ENCODE results near the gene DSCAM. TPM values are rescaled to one million over a fixed set of nuclear protein-coding genes. Genes with fewer than 3 reads are reported as not detected.

Gene DSCAM
- total RNA-seq, 2 donors from 2014 or later, result not detected

DNA sequence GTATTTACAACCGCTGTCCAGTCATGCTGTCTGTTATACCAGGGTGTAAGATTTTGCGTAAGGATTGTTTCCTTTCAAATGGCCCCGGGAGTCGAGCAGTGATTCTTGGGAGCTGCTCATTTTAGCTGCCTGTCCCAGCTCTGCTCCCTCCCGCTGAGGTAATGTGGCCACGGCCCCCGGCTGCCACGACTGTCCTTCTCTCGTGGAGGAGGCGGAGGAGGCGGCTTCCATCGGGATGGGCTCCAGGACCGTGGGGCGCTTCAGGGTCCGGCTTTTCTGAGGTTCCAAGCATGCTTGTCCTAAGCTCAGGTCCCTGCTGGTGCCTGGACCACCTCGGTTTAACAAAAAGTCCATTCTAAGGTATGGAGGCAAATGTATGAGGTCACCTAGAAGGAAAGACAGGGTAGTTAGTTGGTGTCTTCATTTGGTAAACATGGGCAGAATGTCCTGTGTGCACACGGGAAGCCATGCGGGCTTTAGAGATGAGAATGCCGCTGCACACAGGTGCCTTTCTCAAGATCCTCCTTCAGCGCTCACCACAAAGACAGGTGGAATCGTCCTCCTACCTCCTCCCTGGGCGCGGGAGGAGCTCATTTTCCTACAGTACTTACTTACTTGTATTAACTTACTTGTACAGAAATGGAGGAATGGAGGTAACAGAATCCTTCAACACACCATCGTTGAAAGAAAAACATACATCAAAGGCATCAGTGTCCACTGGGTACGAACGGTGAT lies 833.8 kb downstream of the DSCAM start:
- ATAC-seq (no peak), DNase-seq (ENCODE audit: low spot score in 2 of 2) (no peak)
- Mint-ChIP-seq H3K27ac (no peak overlapping the region), H3K9me3 (peaks cover 6 to 8% of the 10 kb centered on the region in 2 donors), H3K36me3 (peaks cover 0 to 6% of the 10 kb centered on the region in 2 donors)

DNA sequence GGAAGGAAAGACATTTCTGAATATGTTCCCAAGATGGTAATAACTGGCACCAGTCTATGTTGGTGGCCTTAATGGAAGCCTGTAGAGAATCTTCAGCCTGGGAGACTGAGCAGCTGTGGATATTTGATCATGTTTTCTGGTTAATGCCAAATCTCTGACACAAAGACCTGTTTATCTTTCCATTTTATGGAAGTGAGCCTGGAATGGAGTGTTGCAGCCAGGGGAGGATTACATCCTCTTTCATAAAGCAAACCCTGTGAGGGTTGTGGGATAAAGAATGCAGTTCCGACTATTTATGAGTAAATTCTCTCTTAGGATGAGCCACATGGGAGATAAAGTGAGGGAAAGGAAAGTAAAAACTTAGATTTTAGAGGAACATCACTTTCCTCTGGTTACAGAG lies 835.6 kb downstream of the DSCAM start:
- peaks cover 0 to 6% of the 10 kb centered on the region in 2 donors for H3K36me3 Mint-ChIP-seq
- ATAC-seq, result no peak
- H3K9me3 Mint-ChIP-seq, result peaks cover 8% of the 10 kb centered on the region in 2 donors
- H3K27ac Mint-ChIP-seq, result no peak overlapping the region
- no peak for DNase-seq (ENCODE audit: low spot score in 2 of 2)

DNA sequence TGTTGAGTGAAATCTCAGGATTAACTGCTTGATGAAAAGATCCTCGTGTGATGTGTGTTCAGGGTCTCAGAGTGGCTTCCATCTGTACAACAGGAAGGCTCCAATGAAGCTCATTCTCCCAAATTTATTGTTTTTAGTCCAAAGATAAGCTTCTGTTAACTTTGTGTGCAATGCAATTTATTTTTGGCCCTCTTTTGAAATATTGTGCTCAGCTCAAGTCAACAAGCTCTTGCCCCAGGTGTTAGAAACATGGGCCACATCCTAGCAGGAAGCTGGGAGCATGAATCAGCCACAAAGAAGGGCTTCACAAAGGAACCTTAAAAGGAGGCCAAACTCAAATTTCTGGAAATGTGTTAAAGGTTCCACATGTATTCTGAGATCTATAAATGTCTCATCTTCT lies 844.0 kb downstream of the DSCAM start:
- ATAC-seq (no peak), DNase-seq (ENCODE audit: low spot score in 2 of 2) (no peak)
- no peaks in the 10 kb centered on the region for H3K36me3 Mint-ChIP-seq
- H3K27ac Mint-ChIP-seq, result no peak overlapping the region
- H3K9me3 Mint-ChIP-seq, result peaks cover 0 to 16% of the 10 kb centered on the region in 2 donors

DNA sequence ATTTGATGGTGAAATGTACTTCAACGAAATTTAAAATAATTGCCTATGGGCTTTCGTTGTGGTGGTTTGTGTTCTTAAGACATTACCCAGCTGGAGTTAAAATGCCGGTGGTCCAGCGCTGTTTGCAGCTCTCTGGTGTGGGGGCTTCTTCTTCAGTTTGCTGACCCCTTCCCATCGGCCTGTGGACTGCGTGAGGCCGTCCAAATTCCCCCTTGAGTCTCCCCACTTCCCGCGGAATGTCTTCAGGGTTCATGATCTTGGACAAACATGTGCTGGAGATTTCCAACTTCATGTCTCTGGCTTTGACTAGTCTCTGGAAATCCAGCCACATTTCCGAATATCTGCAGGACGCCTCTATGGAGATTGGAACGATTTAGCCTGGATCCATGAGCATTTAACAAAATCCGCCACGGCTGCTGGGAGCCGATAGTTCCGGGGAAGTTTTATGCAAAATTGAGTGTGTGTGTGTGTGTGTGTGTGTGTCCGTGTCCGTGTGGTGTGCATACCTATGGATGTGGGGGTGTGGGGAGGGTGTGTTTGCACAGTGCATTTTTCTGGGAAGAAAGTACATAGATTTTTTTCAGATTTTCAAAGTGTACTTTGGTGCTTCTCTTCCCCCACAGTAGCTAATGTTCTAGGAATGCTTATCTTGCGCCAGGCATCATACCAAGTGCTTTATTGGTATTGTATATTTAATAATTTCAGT lies 862.5 kb downstream of the DSCAM start:
- no peak for ATAC-seq
- no peaks in the 10 kb centered on the region for H3K36me3 Mint-ChIP-seq
- H3K27ac Mint-ChIP-seq, result no peak overlapping the region
- H3K9me3 Mint-ChIP-seq, result no peaks in the 10 kb centered on the region
- no peak for DNase-seq (ENCODE audit: low spot score in 2 of 2)

DNA sequence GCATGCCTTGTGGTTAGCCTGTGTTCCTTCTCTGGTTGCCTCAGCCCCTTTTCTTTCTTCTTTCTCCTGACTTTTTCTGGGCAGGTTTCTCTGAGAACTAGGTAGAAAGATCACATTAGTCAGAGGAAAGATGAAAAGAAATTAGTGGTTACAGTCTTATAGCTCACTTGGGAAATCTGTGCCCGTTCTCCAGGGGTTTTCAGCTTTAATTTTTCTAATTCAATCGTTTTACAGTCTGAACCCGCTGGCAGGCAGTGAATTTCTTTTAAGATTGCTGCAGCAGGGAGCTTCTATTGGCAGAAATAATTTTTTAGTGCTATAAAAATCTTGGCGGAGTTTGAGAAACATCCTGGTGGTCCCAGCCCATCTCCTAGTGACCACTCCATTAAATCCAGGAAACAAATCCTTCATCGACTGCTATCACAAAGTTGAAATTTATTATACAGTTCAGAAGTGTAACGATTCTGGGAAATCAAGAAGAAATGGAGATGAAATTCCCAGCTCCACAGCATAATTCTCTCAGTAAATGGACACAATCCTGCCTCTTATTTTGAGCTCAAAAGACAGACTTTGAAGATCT lies 866.6 kb downstream of the DSCAM start:
- Mint-ChIP-seq H3K36me3 (no peaks in the 10 kb centered on the region), H3K27ac (no peak overlapping the region), H3K9me3 (peaks cover 4 to 13% of the 10 kb centered on the region in 2 donors)
- DNase-seq (ENCODE audit: low spot score in 2 of 2), result no peak
- no peak for ATAC-seq

DNA sequence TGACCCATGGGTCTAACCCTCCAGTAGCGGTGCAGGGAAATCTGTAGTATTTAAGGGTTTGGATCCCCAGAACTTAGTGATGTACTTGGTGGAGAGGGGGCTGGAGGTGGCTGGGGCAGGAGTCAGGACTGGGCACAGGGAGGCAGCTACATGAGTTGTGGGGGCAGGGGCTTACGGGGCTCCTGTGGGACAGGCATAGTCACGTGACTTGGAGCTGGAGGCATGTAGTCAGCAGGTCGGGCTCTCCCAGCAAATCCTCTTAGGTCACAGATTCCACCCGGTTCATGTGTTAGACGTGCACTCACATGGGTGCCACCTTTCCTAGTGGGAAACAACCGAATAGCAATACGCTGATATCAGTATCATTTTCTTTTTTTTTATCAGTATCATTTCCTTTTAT lies 867.6 kb downstream of the DSCAM start:
- Mint-ChIP-seq H3K9me3 (peaks cover 4 to 13% of the 10 kb centered on the region in 2 donors), H3K36me3 (no peaks in the 10 kb centered on the region), H3K27ac (no peak overlapping the region)
- ATAC-seq (no peak), DNase-seq (ENCODE audit: low spot score in 2 of 2) (no peak)

DNA sequence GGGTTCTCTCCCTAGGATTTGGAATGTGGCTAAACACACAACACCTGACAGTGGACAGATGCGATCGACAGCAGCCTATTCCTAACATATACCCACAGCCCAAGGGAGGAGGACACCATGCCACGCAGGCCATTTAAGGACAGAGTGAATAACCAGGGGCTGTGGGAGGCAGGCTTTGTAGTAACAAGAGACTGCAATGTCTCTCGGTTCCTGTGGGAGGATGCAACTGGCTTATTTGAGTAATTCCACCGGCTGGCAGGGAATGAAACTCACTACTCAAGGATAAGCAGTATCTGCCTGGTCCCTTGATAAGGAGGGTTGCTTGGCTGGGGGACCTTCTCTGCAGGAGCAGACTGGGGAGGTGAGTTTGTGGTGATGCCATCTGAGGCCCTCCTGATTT lies 870.2 kb downstream of the DSCAM start:
- Mint-ChIP-seq H3K27ac (no peak overlapping the region), H3K36me3 (no peaks in the 10 kb centered on the region), H3K9me3 (peaks cover 4 to 13% of the 10 kb centered on the region in 2 donors)
- no peak for DNase-seq (ENCODE audit: low spot score in 2 of 2)
- ATAC-seq, result no peak

DNA sequence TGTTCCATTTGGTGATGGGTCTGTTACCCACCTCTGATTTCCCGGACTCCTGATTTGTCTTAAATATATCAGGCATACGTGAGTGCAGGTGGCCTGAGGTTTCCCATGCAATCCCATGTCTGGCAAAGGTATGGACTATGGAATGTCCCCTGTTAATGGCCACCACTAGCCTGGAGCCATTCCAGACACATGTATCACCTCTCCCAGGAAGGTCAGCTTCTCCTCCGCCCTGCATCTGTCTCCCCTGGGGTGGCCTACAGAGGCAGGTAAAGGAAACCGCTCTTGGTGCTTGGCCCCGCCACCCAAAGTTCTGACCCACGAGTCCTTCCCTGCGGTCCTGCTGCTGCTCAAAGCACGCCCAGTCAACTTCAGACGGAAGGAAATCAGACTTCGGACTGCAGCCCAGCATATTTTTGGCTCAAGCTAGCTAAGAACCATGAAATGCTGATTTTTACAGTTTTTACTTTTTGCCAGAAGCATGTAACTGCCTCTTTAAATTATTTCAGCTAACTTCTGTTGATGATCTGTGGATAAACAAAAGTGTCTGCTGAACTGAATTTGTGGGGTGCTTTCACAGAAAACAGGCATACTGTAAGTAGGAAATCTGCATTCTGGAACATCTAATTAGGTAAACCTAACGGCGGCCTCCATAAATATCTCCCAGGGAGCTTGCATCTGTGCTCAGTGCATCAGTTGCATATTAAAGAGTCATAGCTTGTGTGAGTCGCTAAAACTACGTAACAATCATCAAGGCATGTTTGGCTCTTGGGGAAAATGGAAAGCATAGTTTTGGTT lies 873.8 kb downstream of the DSCAM start:
- Mint-ChIP-seq H3K27ac (no peak overlapping the region), H3K9me3 (peaks cover 2 to 10% of the 10 kb centered on the region in 2 donors), H3K36me3 (no peaks in the 10 kb centered on the region)
- DNase-seq (ENCODE audit: low spot score in 2 of 2) (no peak), ATAC-seq (no peak)

DNA sequence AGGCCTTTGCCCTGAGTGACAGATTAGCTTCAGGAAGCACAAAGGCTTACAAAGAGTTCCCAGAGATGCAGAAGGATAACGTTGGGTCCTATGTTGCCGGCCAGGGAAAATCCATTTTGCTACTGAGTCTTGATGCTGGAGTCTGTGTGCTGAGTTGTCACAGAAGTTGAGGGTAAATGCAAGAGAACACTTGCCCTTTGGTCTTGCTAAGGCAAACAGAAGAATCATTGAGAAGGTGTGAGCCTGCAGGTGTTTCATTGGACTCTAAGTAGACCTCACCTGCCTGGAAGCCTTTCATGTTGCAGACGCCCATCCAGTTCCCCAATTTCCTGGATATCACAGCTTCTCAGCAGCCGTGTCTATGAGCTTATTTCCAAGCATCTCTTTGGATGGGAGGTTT lies 874.5 kb downstream of the DSCAM start:
- no peaks in the 10 kb centered on the region for H3K36me3 Mint-ChIP-seq
- DNase-seq (ENCODE audit: low spot score in 2 of 2) (no peak), ATAC-seq (no peak)
- H3K27ac Mint-ChIP-seq, result no peak overlapping the region
- peaks cover 0 to 7% of the 10 kb centered on the region in 2 donors for H3K9me3 Mint-ChIP-seq

DNA sequence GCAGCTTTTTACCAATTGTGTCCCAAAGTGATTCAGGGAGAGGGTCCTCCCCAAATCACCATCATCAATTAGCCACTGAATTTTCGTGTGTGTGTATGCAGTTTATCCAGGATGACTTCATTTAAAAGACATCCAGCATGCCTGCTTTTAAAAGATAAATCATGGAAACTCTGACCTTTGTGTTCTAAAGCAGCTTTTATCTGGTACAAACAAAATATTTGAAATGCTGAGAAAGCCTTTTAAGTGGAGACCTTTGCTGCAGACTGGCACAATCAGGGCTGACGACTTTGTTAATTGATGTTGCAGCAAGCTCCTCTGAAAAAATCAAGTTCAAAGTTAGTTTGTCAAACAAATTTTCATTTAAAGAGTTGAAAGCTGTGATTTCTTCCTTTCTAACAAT lies 875.0 kb downstream of the DSCAM start:
- DNase-seq (ENCODE audit: low spot score in 2 of 2) (no peak), ATAC-seq (no peak)
- no peak overlapping the region for H3K27ac Mint-ChIP-seq
- H3K9me3 Mint-ChIP-seq, result peaks cover 0 to 12% of the 10 kb centered on the region in 2 donors
- no peaks in the 10 kb centered on the region for H3K36me3 Mint-ChIP-seq

DNA sequence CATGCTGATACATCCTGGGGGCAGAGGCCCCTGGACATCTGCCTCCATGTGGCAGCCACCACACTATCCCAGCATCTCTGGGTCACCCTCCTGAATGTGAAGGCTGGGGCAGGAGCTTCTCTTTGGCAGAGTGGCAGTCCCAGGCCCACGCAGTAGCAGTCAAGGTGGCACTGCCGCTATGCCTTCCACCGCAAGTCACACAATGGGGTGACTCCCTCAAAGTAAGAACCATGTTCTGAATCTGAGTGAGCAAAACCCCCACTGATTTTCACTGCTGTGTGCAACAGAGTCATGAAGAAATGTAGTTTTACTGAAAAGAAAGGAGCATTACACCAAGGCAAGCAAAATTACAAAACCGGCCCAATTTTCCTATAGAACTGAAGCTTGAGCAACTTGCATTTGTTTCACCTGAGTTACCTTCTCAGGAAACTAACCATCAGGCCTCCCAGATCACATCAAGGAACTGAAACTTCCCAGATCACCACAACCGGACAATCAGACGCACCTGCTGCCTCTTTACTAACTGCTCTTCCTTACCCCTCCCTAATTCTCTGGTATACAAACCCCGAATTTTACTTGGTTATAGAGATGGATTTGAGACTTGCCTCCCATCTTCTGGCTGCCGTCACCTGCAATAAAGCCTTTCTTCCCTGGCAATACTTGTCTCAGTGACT lies 877.1 kb downstream of the DSCAM start:
- DNase-seq (ENCODE audit: low spot score in 2 of 2) (no peak), ATAC-seq (no peak)
- H3K9me3 Mint-ChIP-seq, result peaks cover 0 to 9% of the 10 kb centered on the region in 2 donors
- no peak overlapping the region for H3K27ac Mint-ChIP-seq
- no peaks in the 10 kb centered on the region for H3K36me3 Mint-ChIP-seq

DNA sequence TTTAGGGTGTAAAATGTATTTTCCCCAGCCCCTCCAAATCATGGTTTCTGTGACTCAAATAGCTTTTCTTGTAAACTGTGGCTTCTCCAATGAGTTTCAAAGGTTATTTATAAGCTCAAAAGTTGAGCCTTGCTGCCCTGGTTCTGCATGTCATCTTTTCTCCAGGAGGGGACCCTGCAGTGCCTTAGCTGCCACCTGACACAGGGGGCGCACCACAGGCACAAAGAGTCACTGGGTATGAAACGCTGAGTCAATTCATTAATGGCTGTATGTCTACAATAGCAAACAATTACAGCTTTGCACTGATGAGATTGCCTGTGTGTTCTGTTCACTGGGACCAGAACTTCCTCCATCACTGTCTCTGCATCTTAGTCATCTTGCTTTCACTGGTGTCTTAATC lies 878.9 kb downstream of the DSCAM start:
- no peaks in the 10 kb centered on the region for H3K36me3 Mint-ChIP-seq
- DNase-seq (ENCODE audit: low spot score in 2 of 2) (no peak), ATAC-seq (no peak)
- no peak overlapping the region for H3K27ac Mint-ChIP-seq
- peaks cover 4 to 9% of the 10 kb centered on the region in 2 donors for H3K9me3 Mint-ChIP-seq

DNA sequence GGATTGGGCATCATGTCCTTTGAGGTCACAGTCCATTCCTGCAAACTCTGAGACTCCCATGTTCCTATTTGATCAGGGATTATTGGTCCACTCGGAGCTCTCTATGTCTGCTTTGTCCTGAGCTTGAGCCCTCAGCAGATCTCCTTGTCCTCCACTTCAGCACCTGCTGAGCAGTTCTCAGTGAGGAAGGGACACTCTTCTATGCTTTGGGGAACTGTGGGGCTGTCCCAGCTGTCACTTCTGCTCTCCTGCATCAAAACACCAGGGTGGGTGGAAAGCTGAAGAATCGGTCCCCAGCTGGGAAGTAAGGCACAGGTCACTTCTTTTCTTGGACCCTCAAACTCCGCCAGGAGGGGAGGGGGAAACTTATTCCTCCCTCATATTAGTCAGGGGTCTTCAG lies 880.2 kb downstream of the DSCAM start:
- H3K27ac Mint-ChIP-seq, result no peak overlapping the region
- no peak for DNase-seq (ENCODE audit: low spot score in 2 of 2)
- H3K36me3 Mint-ChIP-seq, result no peaks in the 10 kb centered on the region
- no peak for ATAC-seq
- H3K9me3 Mint-ChIP-seq, result peaks cover 4 to 14% of the 10 kb centered on the region in 2 donors

DNA sequence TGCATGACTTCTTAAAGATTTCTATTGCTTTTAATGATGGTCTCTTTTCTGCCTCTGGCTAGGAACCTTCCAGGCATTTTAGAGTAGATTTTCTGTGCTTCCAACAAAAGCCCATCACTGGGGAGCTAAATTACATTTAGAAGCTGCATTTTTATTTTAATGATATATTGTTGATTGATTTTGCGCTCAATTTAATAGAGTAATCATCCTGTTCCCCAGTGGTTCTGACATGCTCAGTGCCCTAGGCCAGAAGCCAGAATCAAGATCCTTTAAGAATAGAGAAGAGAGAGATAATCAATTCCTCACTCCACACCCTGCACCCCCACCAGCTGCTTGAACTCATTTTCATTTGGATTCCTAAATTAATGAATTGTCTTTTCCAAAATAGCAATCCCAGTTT lies 881.9 kb downstream of the DSCAM start:
- no peak for DNase-seq (ENCODE audit: low spot score in 2 of 2)
- H3K27ac Mint-ChIP-seq, result no peak overlapping the region
- ATAC-seq, result no peak
- peaks cover 0 to 8% of the 10 kb centered on the region in 2 donors for H3K36me3 Mint-ChIP-seq
- H3K9me3 Mint-ChIP-seq, result peaks cover 8 to 18% of the 10 kb centered on the region in 2 donors

DNA sequence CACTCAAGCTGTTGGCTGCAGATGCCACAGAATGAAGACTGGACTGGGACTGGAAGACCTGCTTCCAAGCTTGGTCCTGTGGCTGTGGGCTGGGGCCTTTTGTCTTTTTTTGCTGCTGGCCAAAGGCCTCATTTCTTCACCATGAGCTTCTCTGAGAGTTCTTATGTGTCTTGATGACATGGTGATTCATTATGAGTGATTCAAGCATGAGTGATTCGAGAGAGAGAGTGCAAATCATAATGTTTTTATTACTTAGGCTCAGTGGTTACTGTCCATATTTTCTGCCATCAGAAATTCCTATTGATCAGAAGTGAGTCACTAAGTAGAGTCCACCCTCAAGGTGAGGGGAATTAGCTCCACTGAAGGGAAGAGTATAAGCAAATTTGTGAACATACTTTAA lies 885.7 kb downstream of the DSCAM start:
- ATAC-seq (no peak), DNase-seq (ENCODE audit: low spot score in 2 of 2) (no peak)
- H3K27ac Mint-ChIP-seq, result no peak overlapping the region
- H3K36me3 Mint-ChIP-seq, result peaks cover 0 to 11% of the 10 kb centered on the region in 2 donors
- peaks cover 10 to 11% of the 10 kb centered on the region in 2 donors for H3K9me3 Mint-ChIP-seq

Data from activated naive CD4-positive, alpha-beta T cell treated with anti-CD3 and anti-CD28 coated beads, Interleukin-2, amount 50 U/mL, for 72 hours (primary cell).